HG03565 (cell line): ENCODE results near the gene PHRF1.

Source experiments
- ATAC-seq: cut with Tn5 transposase; IDR thresholded peaks from one replicate; pipeline ENCODE4 v1.9.1; 2021; ENCODE audit warnings: mild to moderate bottlenecking, moderate library complexity; ENCODE audit not compliant: unreplicated experiment

PHRF1 gene

GRCh38 chr11:625636-626268 lies 49.5 kb downstream of the PHRF1 start:
- no peak for ATAC-seq

GRCh38 chr11:626475-627307 lies 50.4 kb downstream of the PHRF1 start, which contains the start of gene SCT:
SCT (minus strand) TSS chr11:627181; CDS start chr11:627143, 38 bp downstream.
- no peak for ATAC-seq

GRCh38 chr11:627308-627576 lies 51.0 kb downstream of the PHRF1 start:
- ATAC-seq, result no peak

GRCh38 chr11:628056-628455 lies 51.8 kb downstream of the PHRF1 start:
- no peak for ATAC-seq

- ATAC-seq, result no peak
Measured at GRCh38 chr11:629237-629583, 52.9 kb downstream of the PHRF1 start.

- ATAC-seq, result no peak
Measured at GRCh38 chr11:630871-631270, 54.6 kb downstream of the PHRF1 start.

- ATAC-seq, result no peak
Measured at GRCh38 chr11:635945-636510, 59.8 kb downstream of the PHRF1 start.

GRCh38 chr11:636511-637332 lies 60.5 kb downstream of the PHRF1 start, which contains the start of gene DRD4:
DRD4 (plus strand) TSS chr11:637269; CDS start chr11:637305, 36 bp downstream.
- ATAC-seq, result no peak

- ATAC-seq, result no peak
Measured at GRCh38 chr11:637333-637592, 61.0 kb downstream of the PHRF1 start.

GRCh38 chr11:637593-638521 lies 61.6 kb downstream of the PHRF1 start:
- ATAC-seq, result no peak

- no peak for ATAC-seq
Measured at GRCh38 chr11:638631-639331, 62.5 kb downstream of the PHRF1 start.

GRCh38 chr11:639332-639955 lies 63.2 kb downstream of the PHRF1 start:
- no peak for ATAC-seq

GRCh38 chr11:640021-640706 lies 63.9 kb downstream of the PHRF1 start:
- no peak for ATAC-seq

- no peak for ATAC-seq
Measured at GRCh38 chr11:641806-642370, 65.6 kb downstream of the PHRF1 start.

- ATAC-seq, result no peak
Measured at GRCh38 chr11:643366-643765, 67.1 kb downstream of the PHRF1 start.

GRCh38 chr11:643849-644738 lies 67.8 kb downstream of the PHRF1 start:
- ATAC-seq, result no peak

- no peak for ATAC-seq
Measured at GRCh38 chr11:645536-645935, 69.3 kb downstream of the PHRF1 start.

- ATAC-seq, result no peak
Measured at GRCh38 chr11:646214-646613, 69.9 kb downstream of the PHRF1 start.
